Gastrocnemius medialis (tissue), 4 donors: Measurements from ENCODE around the gene FOXB1.

Source experiments
- POLR2A ChIP-seq, 2 donors: fragments of 450-650 bp; IDR thresholded peaks; one replicate each; pipeline ENCODE4 v1.6.1; 2017; ENCODE audit warnings: antibody characterized with exemption in 2 of 2, mild to moderate bottlenecking in 2 of 2, moderate library complexity in 2 of 2
- TF ChIP-seq, protein P1 (sequence below), 5 experiments: fragments of 450-650 bp in 3 of 5; fragments of 200-600 bp in 2 of 5; sonication (generic) in 2 of 5; IDR thresholded peaks in 4 of 5; conservative IDR thresholded peaks in 1 of 5; 1 replicate in 4 of 5; 2 replicates in 1 of 5; pipeline ENCODE4 v1.5.1; 2016 to 2019; ENCODE audit warnings: antibody characterized with exemption in 5 of 5, mild to moderate bottlenecking in 3 of 5, moderate library complexity in 3 of 5

DNA sequence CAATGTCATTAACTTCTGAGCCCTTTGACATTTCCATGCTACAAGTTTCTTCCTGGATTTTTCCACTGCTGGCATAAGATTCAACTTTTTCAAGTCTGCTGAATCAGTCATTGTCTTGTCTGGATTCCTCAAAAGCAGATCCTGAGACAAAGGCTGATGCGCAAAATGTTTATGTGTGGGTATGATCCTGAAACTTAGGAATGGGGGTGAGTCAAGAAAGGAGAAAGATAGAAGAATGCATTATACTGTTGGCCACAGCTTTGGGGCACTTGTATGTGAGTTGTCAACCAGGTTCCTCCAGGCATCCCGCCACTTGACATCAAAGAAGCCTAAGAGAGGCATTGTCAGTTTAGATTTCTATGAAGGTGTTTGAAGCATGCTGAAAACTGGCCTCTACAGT lies 50.4 kb downstream of the FOXB1 start:
- no peak for TF ChIP-seq POLR2A (IDR thresholded peaks at IDR 0.05)
- TF ChIP-seq, protein P1, sequence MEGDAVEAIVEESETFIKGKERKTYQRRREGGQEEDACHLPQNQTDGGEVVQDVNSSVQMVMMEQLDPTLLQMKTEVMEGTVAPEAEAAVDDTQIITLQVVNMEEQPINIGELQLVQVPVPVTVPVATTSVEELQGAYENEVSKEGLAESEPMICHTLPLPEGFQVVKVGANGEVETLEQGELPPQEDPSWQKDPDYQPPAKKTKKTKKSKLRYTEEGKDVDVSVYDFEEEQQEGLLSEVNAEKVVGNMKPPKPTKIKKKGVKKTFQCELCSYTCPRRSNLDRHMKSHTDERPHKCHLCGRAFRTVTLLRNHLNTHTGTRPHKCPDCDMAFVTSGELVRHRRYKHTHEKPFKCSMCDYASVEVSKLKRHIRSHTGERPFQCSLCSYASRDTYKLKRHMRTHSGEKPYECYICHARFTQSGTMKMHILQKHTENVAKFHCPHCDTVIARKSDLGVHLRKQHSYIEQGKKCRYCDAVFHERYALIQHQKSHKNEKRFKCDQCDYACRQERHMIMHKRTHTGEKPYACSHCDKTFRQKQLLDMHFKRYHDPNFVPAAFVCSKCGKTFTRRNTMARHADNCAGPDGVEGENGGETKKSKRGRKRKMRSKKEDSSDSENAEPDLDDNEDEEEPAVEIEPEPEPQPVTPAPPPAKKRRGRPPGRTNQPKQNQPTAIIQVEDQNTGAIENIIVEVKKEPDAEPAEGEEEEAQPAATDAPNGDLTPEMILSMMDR (IDR thresholded peaks at IDR 0.05 in 4 of 5, conservative IDR thresholded peaks at IDR 0.05 in 1 of 5): no peak
